H1 (cell line): ENCODE results near the gene SCN1B. TPM values are rescaled to one million over a fixed set of nuclear protein-coding genes. Genes with fewer than 3 reads are reported as not detected.

ENCODE experiments used
- CTCF ChIA-PET: fragments of 300-600 bp; sonication (Branson Sonifier 250); formaldehyde crosslinking; loops from one replicate; lab custom pipeline; 2021; ENCODE audit not compliant: partially characterized antibody; lab: Charles Lee
- POLR2A ChIA-PET: fragments of 300-600 bp; sonication (Branson Sonifier 250); formaldehyde crosslinking; loops from one replicate; lab custom pipeline; 2021; ENCODE audit warnings: inconsistent platforms; ENCODE audit not compliant: partially characterized antibody; lab: Charles Lee
- DNase-seq, 2 experiments: peaks; one replicate each; pipeline versions ENCODE4 v3.0.0 to v3.0.0-alpha.2; 2010 to 2022; ENCODE audit warnings: low spot score in 2 of 2, low read depth in 1 of 2, mixed read lengths in 1 of 2
- FAIRE-seq: peaks from 2 replicates; lab custom pipeline; 2011; peaks lifted over from hg19 to GRCh38; lab: Jason Lieb, UNC
- H2AFZ ChIP-seq: 2 replicates; pipeline ENCODE4 v1.8.1; 2012; ENCODE audit warnings: low read length, inconsistent platforms
- H2AK5ac ChIP-seq: 2 replicates; pipeline ENCODE4 v1.6.1; 2013; ENCODE audit warnings: low read depth, low read length
- H2BK120ac ChIP-seq: replicated peaks from 2 replicates; pipeline ENCODE3; 2013; ENCODE audit warnings: low read depth, low read length, inconsistent platforms
- H2BK12ac ChIP-seq: 2 replicates; pipeline ENCODE4 v1.6.1; 2013; ENCODE audit warnings: low read depth, low read length
- H2BK15ac ChIP-seq: 2 replicates; pipeline ENCODE4 v1.6.1; 2013; ENCODE audit warnings: low read length
- H2BK20ac ChIP-seq: 2 replicates; pipeline ENCODE4 v1.6.1; 2013; ENCODE audit warnings: low read length
- H2BK5ac ChIP-seq: 2 replicates; pipeline ENCODE4 v1.6.1; 2013; ENCODE audit warnings: low read depth, low read length
- H3K14ac ChIP-seq: 2 replicates; pipeline ENCODE4 v1.6.1; 2013; ENCODE audit warnings: inconsistent platforms; ENCODE audit not compliant: insufficient read length
- H3K18ac ChIP-seq: 2 replicates; pipeline ENCODE4 v1.6.1; 2013; ENCODE audit warnings: low read length; ENCODE audit errors: extremely low read depth
- H3K23ac ChIP-seq: 2 replicates; pipeline ENCODE4 v1.6.1; 2013; ENCODE audit warnings: inconsistent platforms; ENCODE audit not compliant: insufficient read length
- H3K23me2 ChIP-seq: 2 replicates; pipeline ENCODE4 v1.6.1; 2013; ENCODE audit warnings: low read depth, low read length
- H3K27ac ChIP-seq: 2 replicates; pipeline ENCODE4 v1.6.1; 2011; ENCODE audit warnings: low read depth, low read length, inconsistent platforms
- H3K27me3 ChIP-seq, 4 experiments: replicated peaks in 1 of 4; 1 replicate in 1 of 4; 2 replicates in 3 of 4; pipeline versions ENCODE4 v1.6.1 to v1.8.1; 2011 to 2013; ENCODE audit warnings: low read length in 3 of 4, mild to moderate bottlenecking in 3 of 4, inconsistent platforms in 2 of 4, mixed read lengths in 2 of 4, moderate library complexity in 1 of 4; ENCODE audit not compliant: control insufficient read depth in 3 of 4, insufficient read depth in 3 of 4; ENCODE audit errors: extremely low read depth in 1 of 4
- H3K36me3 ChIP-seq, 4 experiments: 2 replicates each; pipeline versions ENCODE4 v1.6.1 to v1.8.1; 2011 to 2013; ENCODE audit warnings: mild to moderate bottlenecking in 4 of 4, low read length in 3 of 4, moderate library complexity in 2 of 4, control low read depth in 1 of 4, inconsistent platforms in 1 of 4; ENCODE audit not compliant: insufficient read depth in 4 of 4, control insufficient read depth in 2 of 4
- H3K4ac ChIP-seq: replicated peaks from 2 replicates; pipeline ENCODE3; 2013; ENCODE audit warnings: low read length, low read depth, mixed read lengths, inconsistent platforms; ENCODE audit not compliant: insufficient read length
- H3K4me1 ChIP-seq, 4 experiments: replicated peaks in 1 of 4; 1 replicate in 1 of 4; 2 replicates in 3 of 4; pipeline versions ENCODE4 v1.6.1 to v1.8.1; 2011 to 2013; ENCODE audit warnings: low read length in 3 of 4, inconsistent platforms in 2 of 4, mixed read lengths in 1 of 4; ENCODE audit not compliant: insufficient read depth in 4 of 4, control insufficient read depth in 3 of 4
- H3K4me2 ChIP-seq, 2 experiments: 2 replicates each; pipeline versions ENCODE4 v1.6.1 to v1.8.1; 2011 to 2013; ENCODE audit warnings: low read depth in 2 of 2, low read length in 2 of 2, control low read depth in 1 of 2, inconsistent platforms in 1 of 2, mild to moderate bottlenecking in 1 of 2; ENCODE audit not compliant: insufficient read depth in 1 of 2
- H3K4me3 ChIP-seq, 4 experiments: fragments of 200-600, 300-600 bp in 1 of 4; sonication (generic), shearing (Covaris generic), sonication (Bioruptor Twin) in 1 of 4; 2 replicates each; pipeline versions ENCODE4 v1.5.1 to v1.8.1; 2011 to 2016; ENCODE audit warnings: low read length in 4 of 4, low read depth in 3 of 4, control low read depth in 2 of 4, inconsistent platforms in 2 of 4, mild to moderate bottlenecking in 2 of 4, mixed read lengths in 1 of 4, moderate library complexity in 1 of 4; ENCODE audit not compliant: insufficient read depth in 2 of 4; ENCODE audit errors: extremely low read depth in 1 of 4
- H3K56ac ChIP-seq: replicated peaks from 2 replicates; pipeline ENCODE3; 2013; ENCODE audit warnings: low read depth, mild to moderate bottlenecking, mixed read lengths, low read length, inconsistent platforms; ENCODE audit not compliant: insufficient read length
- H3K79me1 ChIP-seq: 2 replicates; pipeline ENCODE4 v1.6.1; 2013; ENCODE audit warnings: low read depth, low read length, control low read depth
- H3K79me2 ChIP-seq, 2 experiments: 2 replicates each; pipeline versions ENCODE4 v1.6.1 to v1.8.1; 2012 to 2013; ENCODE audit warnings: low read length in 2 of 2, mild to moderate bottlenecking in 2 of 2, inconsistent platforms in 1 of 2; ENCODE audit not compliant: insufficient read depth in 2 of 2, control insufficient read depth in 1 of 2
- H3K9ac ChIP-seq, 4 experiments: replicated peaks in 1 of 4; 1 replicate in 1 of 4; 2 replicates in 3 of 4; pipeline versions ENCODE4 v1.6.1 to v1.8.1; 2011 to 2013; ENCODE audit warnings: low read depth in 3 of 4, low read length in 3 of 4, control low read depth in 2 of 4, mild to moderate bottlenecking in 2 of 4, moderate library complexity in 2 of 4, inconsistent platforms in 1 of 4; ENCODE audit errors: extremely low read depth in 1 of 4
- H3K9me3 ChIP-seq, 2 experiments: 2 replicates each; pipeline versions ENCODE4 v1.6.1 to v1.8.1; 2012 to 2013; ENCODE audit warnings: mild to moderate bottlenecking in 2 of 2, moderate library complexity in 2 of 2, control low read depth in 1 of 2, inconsistent platforms in 1 of 2, low read depth in 1 of 2, low read length in 1 of 2, mixed read lengths in 1 of 2; ENCODE audit not compliant: insufficient read depth in 2 of 2
- H4K20me1 ChIP-seq, 2 experiments: replicated peaks in 1 of 2; 2 replicates each; pipeline versions ENCODE3 to v1.8.1; 2011 to 2013; ENCODE audit warnings: inconsistent platforms in 2 of 2, low read length in 2 of 2, mild to moderate bottlenecking in 1 of 2; ENCODE audit not compliant: insufficient read depth in 2 of 2, control insufficient read depth in 1 of 2
- H4K5ac ChIP-seq: 2 replicates; pipeline ENCODE4 v1.6.1; 2013; ENCODE audit warnings: low read length, low read depth, mixed read lengths, inconsistent platforms; ENCODE audit not compliant: insufficient read length
- H4K8ac ChIP-seq: 2 replicates; pipeline ENCODE4 v1.8.0; 2013; ENCODE audit warnings: mild to moderate bottlenecking, moderate library complexity, low read length, inconsistent platforms; ENCODE audit not compliant: insufficient read depth; ENCODE audit errors: extremely low read depth
- H4K91ac ChIP-seq: replicated peaks from 2 replicates; pipeline ENCODE3; 2013; ENCODE audit warnings: low read length, mixed read lengths, inconsistent platforms; ENCODE audit not compliant: insufficient read length
- ASH2L ChIP-seq: fragments of 200-600, 300-600 bp; sonication (generic); IDR thresholded peaks from one replicate; pipeline ENCODE4 v1.7.1; 2017; ENCODE audit warnings: low read length
- CBX5 ChIP-seq: fragments of 300-800, 300-1000 bp; sonication (generic); IDR thresholded peaks from 2 replicates; pipeline ENCODE4 v1.7.1; 2016; ENCODE audit warnings: antibody characterized with exemption, low read length, low read depth
- CREB1 ChIP-seq: IDR thresholded peaks from 2 replicates; pipeline ENCODE4 v1.6.1; 2012; ENCODE audit warnings: inconsistent platforms
- EZH2 ChIP-seq: fragments of 200-600 bp; sonication (generic); IDR thresholded peaks from 2 replicates; pipeline ENCODE4 v1.7.1; 2012; ENCODE audit warnings: low read depth, mild to moderate bottlenecking, moderate library complexity, low read length, inconsistent platforms; ENCODE audit not compliant: severe bottlenecking
- MAFK ChIP-seq: IDR thresholded peaks from 2 replicates; pipeline ENCODE4 v1.6.1; 2012; ENCODE audit warnings: low read depth, mild to moderate bottlenecking, improper control_type of control experiment, low read length
- SAP30 ChIP-seq: fragments of 300-600 bp; sonication (generic); IDR thresholded peaks from 2 replicates; pipeline ENCODE4 v1.7.1; 2012; ENCODE audit warnings: low read length, moderate library complexity, mild to moderate bottlenecking, inconsistent platforms; ENCODE audit not compliant: insufficient read depth, insufficient replicate concordance
- SP4 ChIP-seq: IDR thresholded peaks from 2 replicates; pipeline ENCODE4 v1.6.1; 2012; ENCODE audit warnings: low read length, inconsistent platforms
- TBP ChIP-seq: IDR thresholded peaks from 2 replicates; pipeline ENCODE4 v1.6.1; 2011; ENCODE audit warnings: low read depth, low read length, improper control_type of control experiment
- TCF12 ChIP-seq: IDR thresholded peaks from 2 replicates; pipeline ENCODE4 v1.6.1; 2011; ENCODE audit warnings: low read depth, mild to moderate bottlenecking, low read length
- YY1 ChIP-seq: IDR thresholded peaks from 2 replicates; pipeline ENCODE4 v1.6.1; 2011; ENCODE audit warnings: low read depth, mild to moderate bottlenecking, low read length
- WGBS, 2 experiments: shearing (Covaris generic) in 1 of 2; methylation state at CpG; one replicate each; pipeline versions ENCODE4 v1.1.6 to v1.1.7; 2013 to 2015; ENCODE audit warnings: low lambda C conversion rate in 2 of 2, mixed read lengths in 2 of 2, inconsistent platforms in 1 of 2, low coverage in 1 of 2, missing lambda C conversion rate in 1 of 2; ENCODE audit not compliant: insufficient replicate concordance in 2 of 2, insufficient coverage in 1 of 2, insufficient read length in 1 of 2; ENCODE audit errors: extremely low coverage in 1 of 2, missing lambda C conversion rate in 1 of 2; 5-methylcytosine and 5-hydroxymethylcytosine counted together
- polyA plus RNA-seq, 7 experiments: library from polyadenylated mRNA; depleted of rRNA in 3 of 7; stranded (reverse) in 5 of 7; unstranded in 2 of 7; fragments of >200 nt in 5 of 7; fragments of 200-250 nt in 2 of 7; gene quantifications; 1 replicate in 5 of 7; 2 replicates in 1 of 7; 4 replicates in 1 of 7; pipeline versions ENCODE4 v1.2.1 to v1.2.3, GENCODE V29; 2011 to 2013; ENCODE audit warnings: missing spikeins in 2 of 7, mixed read lengths in 2 of 7
- total RNA-seq: library from RNA; stranded (reverse); fragmentation: NEBNext Ultra II Directional; extraction: Animal tissue kit (Norgen Biotek cat#: 25700); gene quantifications from 2 replicates; pipeline ENCODE4 v1.2.1, GENCODE V29; 2021
- TF ChIP-seq, protein P1 (sequence below): IDR thresholded peaks from 2 replicates; pipeline ENCODE4 v1.6.1; 2012; ENCODE audit warnings: inconsistent platforms
- TF ChIP-seq, protein P2 (sequence below): IDR thresholded peaks from 2 replicates; pipeline ENCODE4 v1.6.1; 2012; ENCODE audit warnings: low read length, inconsistent platforms

The SCN1B gene
- total and polyA plus RNA-seq, 2 of the 8 experiments (the other 6 are each of a cell fraction or from before 2014, with no cell fraction given) = 3.1 to 3.5 TPM

DNA sequence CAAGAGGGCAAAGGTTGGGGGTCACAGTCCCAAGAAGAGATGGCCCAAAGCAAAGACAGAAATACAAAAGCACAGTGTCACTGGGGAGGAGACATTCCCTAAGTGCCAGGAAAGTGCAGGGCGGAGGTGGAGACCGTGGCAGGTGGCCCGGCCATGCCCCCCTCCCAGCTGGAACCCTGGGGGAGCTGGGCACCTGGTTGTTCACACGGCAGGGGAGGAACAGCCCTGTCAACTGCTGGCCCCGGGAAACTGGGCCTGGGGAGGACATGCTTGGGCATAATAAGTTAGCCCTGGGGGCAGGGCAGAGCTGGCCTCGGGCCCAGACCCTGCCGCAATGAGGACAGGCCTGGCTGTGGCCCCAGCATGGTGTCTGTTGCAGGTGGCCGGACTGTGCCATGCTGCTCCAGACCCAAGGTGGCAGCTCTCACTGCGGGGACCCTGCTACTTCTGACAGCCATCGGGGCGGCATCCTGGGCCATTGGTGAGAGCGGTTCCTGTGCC is 18.7 kb downstream of the SCN1B start:
- H3K27ac ChIP-seq = no peak overlapping the region
- WGBS, 2 experiments = 86% methylated on average over 12 of the region's 12 CpGs; no CpG with 5 or more reads in 1 of the 2 experiments
- no peak for DNase-seq
- TF ChIP-seq CREB1 = no peak
- TF ChIP-seq SAP30 = no peak
- no peak for TF ChIP-seq YY1
- TF ChIP-seq, protein P1, sequence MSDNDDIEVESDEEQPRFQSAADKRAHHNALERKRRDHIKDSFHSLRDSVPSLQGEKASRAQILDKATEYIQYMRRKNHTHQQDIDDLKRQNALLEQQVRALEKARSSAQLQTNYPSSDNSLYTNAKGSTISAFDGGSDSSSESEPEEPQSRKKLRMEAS = no peak
- TF ChIP-seq CBX5 = no peak
- no peak for TF ChIP-seq EZH2
- no peak for TF ChIP-seq TCF12
- no peak for TF ChIP-seq ASH2L
- TF ChIP-seq TBP = no peak
- TF ChIP-seq SP4 = no peak
- TF ChIP-seq MAFK = no peak
- TF ChIP-seq, protein P2, sequence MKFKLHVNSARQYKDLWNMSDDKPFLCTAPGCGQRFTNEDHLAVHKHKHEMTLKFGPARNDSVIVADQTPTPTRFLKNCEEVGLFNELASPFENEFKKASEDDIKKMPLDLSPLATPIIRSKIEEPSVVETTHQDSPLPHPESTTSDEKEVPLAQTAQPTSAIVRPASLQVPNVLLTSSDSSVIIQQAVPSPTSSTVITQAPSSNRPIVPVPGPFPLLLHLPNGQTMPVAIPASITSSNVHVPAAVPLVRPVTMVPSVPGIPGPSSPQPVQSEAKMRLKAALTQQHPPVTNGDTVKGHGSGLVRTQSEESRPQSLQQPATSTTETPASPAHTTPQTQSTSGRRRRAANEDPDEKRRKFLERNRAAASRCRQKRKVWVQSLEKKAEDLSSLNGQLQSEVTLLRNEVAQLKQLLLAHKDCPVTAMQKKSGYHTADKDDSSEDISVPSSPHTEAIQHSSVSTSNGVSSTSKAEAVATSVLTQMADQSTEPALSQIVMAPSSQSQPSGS = no peak

More for the DNA sequence above, 18.7 kb downstream of the SCN1B start:
- Histone ChIP-seq H4K5ac (no peak overlapping the region), H3K4me2 (no peak overlapping the region), H2BK5ac (no peak overlapping the region), H3K4me1 (peaks cover 0 to 15% (median 8%) of the 10 kb centered on the region in 4 experiments; a peak in 5 of 7 replicates), H2BK20ac (no peak overlapping the region), H3K14ac (no peak overlapping the region), H4K91ac (no peak overlapping the region), H3K9ac (no peak overlapping the region), H3K4ac (no peak overlapping the region), H3K18ac (no peak overlapping the region), H4K20me1 (peaks cover 2 to 5% of the 10 kb centered on the region in 2 experiments), H2AFZ (no peak overlapping the region), H3K79me1 (no peaks in the 10 kb centered on the region), H2BK120ac (no peak overlapping the region), H2AK5ac (no peak overlapping the region), H3K9me3 (no peaks in the 10 kb centered on the region), H2BK12ac (no peak overlapping the region), H3K27me3 (no peaks in the 10 kb centered on the region), H3K23me2 (no peaks in the 10 kb centered on the region), H3K23ac (no peak overlapping the region), H3K56ac (no peak overlapping the region), H3K4me3 (no peak overlapping the region), H3K36me3 (no peaks in the 10 kb centered on the region; a peak in 1 of 8 replicates), H3K79me2 (peaks cover 0 to 4% of the 10 kb centered on the region in 2 experiments; a peak in 1 of 4 replicates), H2BK15ac (no peak overlapping the region), H4K8ac (no peak overlapping the region)
- CTCF ChIA-PET = interaction anchor here (0.8 to 13.0 kb wide), 8 partner anchors 13 to 88 kb away, joined by 3 to 56 read pairs (median 4); partner anchors contain the start of gene FXYD3
- POLR2A ChIA-PET = interaction anchor here (0.9 kb wide), 2 partner anchors 10 to 93 kb away, joined by 3 to 5 read pairs; no protein-coding TSS in a partner anchor
- FAIRE-seq = no peak
